GM15510 (cell line): Measurements from ENCODE around the gene ZBTB38.

Source experiments
- POLR2A ChIP-seq: IDR thresholded peaks from 3 replicates; pipeline ENCODE4 v1.6.1; 2011; ENCODE audit warnings: borderline replicate concordance; ENCODE audit not compliant: insufficient read length; ENCODE audit errors: extremely low read depth

ZBTB38 gene

DNA sequence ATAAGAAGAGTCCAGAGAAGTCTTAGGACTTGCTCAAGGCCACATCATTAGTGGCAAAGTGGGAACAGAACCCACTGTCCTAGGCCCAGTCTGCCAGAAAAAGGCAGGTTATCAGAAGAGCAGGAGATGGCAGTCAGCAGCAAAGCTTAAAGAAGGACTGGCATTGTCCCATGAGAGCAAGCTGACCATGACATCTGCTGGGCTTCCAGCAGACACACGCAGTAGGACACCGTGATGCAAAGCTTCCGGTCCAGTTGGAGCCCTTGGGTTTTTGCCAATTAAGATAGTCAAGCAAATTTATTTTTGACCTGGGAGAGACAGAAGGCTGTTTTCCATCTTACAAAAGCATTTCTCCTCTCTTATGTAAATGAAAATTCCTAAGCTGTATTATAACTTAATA is 42.1 kb downstream of the ZBTB38 start:
- no peak for TF ChIP-seq POLR2A

DNA sequence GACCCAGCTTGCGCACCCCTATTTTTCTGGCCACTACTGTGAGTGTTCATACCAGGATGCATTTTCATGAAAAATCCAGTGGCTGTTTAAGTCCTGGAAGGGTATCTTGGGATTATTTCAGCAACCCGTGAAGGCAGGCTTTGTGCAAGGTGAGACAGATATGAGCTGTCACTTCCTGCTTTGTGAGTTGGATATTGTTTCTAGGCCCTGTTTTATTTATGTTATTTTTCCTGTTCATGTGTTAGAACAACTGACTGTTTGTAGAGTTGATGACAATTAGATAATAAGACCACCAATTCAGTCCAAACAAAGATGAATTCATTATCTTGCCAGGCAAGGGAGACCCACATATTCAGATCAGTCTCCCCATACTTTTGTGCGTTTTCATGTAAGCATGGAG is 42.5 kb downstream of the ZBTB38 start:
- no peak for TF ChIP-seq POLR2A

DNA sequence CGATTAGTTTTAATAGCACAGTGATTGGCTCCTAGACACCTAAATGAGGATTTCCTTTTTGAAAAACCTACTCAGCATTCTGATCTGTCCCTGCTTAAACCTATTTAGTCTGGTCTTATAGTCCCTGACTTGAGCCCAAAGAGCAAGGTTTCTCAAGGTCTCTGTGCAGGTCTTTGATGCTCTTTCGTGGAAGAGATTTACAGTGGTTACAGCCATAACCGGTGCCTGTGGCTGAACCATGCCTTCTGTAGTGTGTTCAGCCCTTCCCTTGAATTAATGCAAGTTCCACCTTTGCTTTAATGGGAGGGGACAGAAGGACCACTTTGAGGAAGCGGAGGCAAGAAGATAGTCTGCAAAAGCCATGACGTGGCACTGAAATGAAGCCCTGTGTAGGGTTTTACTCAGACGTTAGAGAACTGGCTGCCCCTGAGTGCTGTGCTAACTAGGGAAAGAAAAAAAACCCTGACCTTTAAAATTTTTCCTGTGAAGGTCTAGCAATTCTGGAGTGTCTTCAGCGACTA is 43.0 kb downstream of the ZBTB38 start:
- no peak for TF ChIP-seq POLR2A

DNA sequence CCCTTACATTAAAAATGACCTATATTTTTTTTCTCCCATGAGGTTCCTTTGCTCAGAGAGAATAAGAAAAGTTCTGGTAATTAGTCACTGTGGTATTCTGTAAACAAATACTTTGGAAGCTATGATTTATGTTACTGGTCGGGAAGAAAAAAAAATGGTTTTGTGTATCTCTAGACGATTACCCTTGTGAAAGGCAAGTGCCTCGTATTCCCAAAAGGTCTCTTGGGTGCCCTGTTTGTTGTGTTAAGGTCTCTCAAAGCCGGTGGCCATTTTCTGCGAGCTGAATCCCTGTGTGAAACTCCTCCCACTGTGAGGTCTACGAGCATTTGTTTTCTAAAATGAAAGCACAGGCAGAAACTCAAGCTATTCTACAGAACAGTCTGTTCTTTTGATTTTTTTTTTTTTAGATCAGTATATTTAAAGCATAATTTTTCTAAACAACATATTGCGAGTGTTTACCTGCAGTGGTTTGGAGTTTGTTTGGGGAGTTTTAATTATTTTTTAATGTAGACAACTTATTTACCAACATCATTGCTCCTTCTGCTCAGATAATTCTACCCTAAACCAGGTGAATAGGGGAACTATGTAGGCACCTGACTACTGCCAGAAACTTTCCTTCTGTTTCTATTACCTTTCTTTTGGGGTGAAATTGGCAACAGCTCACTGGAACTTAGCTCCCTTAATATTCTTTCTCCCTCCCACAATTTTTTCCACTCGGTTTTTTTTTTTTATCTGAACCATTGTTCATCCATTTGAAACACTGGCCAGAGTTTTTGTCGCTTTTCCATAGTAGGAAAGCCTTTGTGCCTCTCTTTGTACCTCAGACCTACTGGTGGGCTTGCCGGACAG is 44.0 kb downstream of the ZBTB38 start:
- TF ChIP-seq POLR2A, result no peak

DNA sequence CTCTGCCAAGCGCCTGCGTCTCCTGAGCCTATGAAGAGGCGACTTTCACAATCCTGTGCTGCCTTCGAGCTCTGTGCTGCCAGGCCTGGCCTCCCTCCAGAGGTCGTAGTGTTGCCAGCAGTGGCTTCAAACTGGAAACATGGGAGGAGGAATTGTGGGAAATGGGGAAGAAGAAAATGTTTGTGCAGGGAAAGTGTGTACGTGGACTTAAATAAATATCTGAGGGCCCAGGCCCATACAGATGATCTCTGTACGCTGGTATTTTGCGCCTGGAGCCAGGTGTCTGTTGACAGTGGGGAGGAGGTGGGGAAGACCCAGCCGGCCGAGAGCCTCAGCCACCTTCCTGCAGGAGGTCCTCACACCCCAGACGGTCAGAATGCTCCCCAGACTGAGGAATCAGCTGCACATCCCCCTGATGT is 44.6 kb downstream of the ZBTB38 start:
- no peak for TF ChIP-seq POLR2A

DNA sequence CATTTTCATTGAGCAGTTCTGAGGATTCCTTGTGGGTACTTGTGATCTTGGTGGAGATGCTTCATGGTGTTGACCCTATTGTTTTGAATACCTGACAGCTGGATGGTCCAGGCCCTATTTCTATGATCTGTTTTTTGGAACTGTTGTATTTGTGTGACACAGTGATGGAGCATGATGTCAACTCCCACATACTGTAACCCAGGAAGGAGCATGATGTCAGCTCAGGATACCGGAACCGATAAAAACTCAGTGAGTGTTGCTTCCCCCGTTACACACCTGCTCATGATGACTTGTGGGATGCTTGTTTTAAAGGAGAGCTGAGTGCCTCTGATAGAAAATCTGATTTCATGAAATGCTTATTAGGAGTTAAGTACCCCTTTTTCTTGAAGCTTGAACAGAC is 45.1 kb downstream of the ZBTB38 start:
- TF ChIP-seq POLR2A, result no peak

DNA sequence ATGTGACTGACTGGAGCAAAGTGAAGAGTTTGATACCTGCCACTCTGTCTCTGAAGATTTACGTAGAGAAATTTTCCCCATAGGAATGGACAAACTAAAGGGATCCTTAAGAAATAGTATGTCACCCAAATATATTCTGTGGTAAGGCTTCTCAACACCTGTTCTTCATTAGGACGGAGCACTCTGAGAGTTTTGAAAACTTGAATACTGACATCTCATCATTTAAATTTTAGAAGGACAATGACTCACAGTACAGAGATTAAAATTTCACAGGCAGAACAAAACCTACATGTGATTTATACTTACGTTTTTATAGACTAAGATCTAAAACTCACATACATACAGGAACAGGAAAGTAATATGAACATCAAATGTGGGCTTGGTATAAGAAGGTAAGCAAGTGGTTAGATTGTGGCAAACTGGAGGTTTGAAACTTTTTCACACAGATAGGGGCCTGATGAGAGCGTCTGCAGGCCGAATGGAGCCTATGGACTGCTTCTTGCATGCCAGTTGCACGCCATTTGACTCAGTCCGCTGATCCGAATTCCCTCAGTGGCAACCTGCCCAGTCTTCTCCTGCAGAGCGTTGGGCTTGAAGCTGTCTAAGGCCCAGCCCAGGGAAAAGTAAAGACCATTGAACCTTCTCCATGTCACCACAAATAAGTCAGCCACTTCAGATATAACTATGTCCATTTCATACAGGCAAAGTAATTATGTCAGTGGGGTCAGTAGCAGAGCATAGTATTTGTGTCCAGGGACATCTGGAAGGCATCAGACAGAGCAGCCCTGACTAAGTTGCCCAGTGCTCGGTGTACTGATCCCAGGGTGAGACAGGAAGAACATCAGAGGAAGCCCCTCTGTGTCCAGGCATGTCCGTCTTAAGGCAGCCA is 45.7 kb downstream of the ZBTB38 start:
- no peak for TF ChIP-seq POLR2A

DNA sequence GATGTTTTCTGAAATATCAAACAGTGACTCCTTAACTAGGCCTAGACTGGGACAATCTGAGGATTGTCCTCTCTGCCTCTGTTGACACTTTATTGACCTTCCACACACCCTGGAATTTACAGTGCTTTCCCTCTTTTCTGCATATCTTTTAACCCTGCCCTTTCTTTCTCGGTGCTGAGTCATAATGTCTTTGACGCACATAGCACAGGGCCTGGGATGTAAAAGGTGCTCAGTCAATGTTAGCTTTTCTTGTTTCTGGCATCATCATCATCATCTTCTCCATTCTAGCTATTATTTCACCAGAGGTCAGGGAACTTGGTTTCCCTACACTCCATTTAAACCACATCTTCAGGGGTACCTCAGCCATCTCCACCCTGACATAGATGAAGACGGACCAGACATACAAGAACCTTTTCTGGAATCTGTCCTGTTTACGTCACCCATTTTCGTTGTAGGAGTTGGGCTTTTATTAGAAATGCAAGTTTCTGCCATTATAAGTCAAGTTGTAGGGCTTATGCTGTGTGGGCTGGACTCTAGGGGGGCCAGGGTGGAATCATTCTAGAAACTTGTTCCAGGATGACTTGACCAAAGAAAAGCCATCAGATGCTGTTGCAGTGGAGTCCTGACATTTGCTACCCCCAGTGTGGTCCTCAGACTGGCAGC is 46.6 kb downstream of the ZBTB38 start:
- no peak for TF ChIP-seq POLR2A

DNA sequence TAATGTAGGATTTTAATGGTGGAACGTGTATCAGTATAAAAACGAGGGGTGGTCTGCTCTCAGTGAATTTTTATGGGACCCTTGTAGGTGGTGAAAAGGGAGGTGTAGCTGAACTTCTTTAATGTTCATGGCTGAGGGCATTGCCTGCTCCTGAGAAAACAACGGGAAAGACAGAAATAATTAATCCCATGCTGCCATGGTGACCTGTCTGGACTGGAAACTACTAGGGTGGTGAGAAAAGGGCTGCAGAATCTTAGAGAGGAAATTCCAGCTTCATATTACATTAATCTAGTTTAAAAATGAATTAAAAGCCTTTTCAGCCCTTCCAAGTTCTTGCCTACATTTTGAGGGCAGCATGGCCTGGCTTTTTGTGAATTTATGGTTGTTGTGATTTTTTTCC is 47.6 kb downstream of the ZBTB38 start:
- TF ChIP-seq POLR2A, result no peak
